NOMO-1 treated with dmso at 0.1 percent for 144 hours (cell line): ENCODE data around the gene SHH.
"Not testable (repeated sequence)": the region's sequence is repeated elsewhere in the genome, so short reads cannot be mapped to it uniquely, and the experiment has no call there.

Experiments used
- DNase-seq: peaks from one replicate; lab custom pipeline; 2025; ENCODE audit not compliant: unreplicated experiment; lab: John Stamatoyannopoulos, UW

The SHH gene

DNA sequence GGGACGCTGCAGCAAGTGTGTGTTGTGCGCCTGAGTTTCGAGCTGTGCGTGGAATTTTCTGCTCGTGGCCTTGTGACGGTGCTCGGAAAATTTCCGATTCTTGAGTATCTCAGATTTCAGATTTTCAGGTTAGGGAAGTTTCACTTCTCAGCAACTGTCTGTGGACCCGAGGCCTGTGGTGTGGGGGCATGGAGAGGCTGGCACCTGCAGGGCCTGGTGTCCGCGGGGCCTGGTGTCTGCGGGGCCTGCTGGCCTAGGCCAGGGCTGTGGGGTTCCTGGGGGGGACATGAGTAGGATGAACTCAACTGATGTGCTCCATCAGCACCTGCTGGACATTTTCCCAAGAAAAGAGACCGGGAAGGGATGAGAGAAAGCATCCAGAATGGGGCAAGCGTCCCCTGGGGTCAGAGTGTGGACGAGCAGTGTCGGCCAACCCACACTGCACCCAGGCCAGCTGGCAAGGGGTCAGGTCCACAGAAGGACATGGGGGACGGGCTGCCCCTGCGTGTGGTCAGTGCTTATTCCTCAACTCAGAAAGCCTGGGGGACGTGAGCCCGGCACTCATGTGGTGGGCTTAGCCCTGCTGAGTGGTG is 31.3 kb upstream of the SHH start:
- no peak for DNase-seq

DNA sequence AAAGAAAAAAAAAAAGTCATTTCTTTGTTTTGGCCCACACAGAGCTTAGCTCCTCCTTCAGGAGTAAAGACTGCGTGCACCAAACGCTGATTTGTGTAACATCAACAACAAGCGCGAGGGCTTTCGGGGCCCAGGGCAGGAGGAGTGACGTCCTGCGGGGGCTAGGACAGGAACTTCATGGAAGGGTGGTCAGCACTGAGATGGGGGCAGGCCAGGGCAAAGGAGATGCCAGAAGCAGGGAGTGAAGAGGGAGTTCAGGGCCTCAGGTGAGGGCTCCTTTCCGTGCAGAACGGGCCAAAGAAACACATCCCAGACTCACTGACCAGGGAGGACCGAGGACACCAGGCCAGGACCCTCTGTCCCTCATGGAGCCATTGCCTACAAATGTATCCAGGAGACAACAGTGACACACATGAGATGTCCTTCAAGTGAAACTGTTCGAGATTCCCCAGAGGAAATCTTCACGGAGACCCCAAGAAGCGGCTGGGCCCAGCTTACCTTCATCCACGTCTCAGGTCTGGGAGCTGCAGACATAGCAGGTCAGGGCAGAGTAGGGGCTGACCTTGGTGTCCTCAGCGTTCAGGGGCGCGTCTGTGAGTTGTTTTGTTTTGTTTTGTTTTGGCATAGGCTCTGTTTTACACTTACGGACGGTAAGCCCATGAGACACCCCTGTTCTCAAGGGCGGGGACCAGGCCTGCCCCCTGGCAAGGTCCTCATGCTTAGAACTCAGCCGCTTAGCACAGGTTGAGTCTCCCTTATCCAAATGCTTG is 30.4 kb upstream of the SHH start:
- DNase-seq, result no peak

DNA sequence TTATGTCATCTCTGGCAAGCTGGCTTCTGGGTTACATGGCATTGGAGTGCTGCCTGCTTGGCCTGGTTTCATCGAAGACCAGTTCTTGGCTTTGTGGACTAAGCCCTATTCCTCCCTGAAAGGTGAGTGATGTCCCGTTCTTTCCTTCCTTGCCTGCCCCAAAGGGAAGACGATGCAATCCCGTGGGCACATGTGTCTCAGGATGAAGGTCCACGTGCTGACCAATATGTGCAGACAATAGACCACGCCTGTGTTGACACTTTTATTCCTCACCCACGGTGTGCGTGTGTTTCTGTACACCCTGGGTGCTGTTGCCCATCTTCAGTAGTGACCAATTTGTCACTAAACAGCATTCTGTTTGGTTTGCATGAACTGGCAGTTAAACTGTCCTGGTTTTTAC is 28.6 kb upstream of the SHH start:
- DNase-seq, result no peak

DNA sequence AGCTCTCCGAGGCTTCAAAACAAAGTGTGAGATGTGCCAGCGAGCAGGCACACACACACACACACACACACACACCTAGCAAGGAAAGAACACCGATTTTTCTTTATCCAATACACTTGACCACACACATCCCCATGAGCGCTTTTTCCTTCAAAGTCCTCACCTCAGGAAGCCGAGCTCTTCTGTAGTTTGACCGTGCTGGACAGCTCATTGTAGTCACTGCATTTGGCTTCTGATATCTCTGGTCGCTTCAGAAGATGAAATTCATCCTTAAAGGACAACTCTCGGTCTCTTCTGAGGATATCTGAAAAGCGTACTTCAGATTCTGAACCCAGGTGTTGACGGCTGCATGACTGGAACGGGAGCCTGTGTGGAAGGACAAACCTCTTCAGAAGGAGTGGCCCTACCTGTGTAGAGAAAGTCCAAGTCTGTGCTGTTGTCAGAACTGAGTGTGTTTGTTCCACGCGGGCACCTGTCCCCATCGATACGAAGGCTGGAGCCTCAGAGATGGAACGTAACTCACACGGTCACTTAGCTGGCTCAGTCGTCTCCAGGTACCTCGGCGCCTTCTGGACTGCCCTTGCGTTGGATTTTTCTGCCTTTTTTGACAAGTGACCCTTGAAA is 28.1 kb upstream of the SHH start:
- DNase-seq, result no peak

DNA sequence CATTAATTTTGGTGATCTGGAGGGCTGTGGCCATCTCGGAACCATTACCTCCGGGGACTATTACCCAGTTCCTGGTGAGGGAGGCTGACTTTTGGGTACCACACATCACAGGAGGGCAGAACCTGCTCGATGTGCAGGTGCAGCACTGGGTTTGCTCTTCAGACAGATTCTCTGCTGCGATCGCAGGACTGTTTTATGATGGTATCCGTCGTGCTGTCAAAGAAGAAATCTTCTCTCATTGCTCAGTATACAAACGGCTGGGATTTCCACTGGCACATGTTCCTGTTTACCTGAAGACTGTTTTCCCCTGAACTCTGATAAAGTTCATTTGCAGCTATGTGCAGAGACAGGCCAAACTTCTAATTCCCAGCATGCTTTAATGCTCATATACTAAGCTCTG is 27.2 kb upstream of the SHH start:
- DNase-seq, result no peak

DNA sequence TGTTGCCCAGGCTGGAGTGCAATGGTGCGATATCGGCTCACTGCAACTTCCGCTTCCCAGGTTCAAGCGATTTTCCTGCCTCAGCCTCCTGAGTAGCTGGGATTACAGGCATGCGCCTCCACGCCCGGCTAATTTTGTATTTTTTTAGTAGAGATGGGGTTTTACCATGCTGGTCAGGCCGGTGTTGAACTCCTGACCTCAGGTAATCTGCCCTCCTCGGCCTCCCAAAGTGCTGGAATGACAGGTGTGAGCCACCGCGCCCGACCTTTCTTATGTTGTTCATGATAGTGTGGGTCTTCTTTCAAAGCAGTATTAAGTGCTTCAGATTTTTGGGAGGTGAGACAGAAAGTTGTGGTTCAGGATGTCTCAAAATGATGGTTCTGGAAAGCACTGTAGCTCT is 26.0 kb upstream of the SHH start:
- not testable (repeated sequence) for DNase-seq

DNA sequence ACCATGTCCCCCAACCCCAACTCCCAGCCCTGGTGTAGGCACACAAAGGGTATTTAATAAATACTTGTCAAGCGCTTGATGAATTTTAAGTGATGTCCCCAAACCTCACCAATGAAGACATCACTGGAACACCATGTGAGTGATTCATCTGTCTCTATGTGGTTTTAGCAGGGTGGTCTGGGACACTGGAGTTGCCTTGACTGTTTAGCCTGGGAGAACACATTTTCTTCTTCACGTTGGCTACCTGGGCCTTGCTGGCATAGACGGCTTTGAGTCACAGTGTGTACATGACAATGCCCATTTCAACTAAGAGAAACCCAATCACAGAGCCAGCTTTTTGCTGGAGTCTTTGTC is 24.8 kb upstream of the SHH start:
- DNase-seq, result no peak

DNA sequence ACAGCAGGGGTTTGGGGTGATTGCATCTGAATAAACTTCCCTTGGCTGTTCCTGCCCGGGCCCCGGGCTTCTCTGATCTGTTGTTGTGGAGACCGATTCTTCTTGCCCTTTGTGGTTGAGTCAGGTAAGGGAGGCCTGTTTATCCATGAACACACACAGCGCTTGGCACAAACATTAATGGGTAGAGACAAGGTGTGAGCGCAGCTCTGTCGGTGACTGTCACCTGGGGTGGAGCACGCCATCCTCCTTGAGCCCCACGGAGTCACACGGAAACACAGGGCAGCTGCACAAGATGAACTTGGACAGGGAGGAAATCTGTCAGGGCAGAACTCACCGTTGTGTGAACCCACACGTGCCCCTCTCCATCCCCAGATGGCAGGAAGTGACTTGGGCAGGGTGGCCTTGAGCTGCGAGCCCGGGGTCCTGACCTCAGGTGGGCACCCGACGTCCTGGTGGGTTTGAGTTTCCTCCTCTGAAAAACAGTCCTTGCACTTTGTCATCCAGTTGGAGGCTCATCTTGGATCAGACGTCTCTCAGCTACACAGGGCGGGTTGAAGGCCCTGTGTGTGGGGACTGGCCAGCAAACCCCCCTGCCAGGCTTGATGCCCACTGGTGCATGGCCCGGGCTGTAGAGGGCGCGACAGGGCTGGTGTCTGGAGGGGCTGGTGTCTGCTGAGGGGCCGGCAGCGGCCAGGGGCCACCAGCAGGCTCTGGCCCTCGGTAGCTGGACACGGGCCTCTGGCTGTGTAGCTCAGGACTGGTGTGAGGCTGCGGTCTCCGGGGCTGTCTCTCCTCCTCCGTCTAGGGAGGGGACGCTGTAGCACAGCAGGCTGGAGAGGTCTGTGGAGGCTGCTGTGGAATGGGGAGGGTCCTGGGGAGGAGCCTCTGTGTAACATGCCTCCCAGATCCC is 24.2 kb upstream of the SHH start:
- no peak for DNase-seq

DNA sequence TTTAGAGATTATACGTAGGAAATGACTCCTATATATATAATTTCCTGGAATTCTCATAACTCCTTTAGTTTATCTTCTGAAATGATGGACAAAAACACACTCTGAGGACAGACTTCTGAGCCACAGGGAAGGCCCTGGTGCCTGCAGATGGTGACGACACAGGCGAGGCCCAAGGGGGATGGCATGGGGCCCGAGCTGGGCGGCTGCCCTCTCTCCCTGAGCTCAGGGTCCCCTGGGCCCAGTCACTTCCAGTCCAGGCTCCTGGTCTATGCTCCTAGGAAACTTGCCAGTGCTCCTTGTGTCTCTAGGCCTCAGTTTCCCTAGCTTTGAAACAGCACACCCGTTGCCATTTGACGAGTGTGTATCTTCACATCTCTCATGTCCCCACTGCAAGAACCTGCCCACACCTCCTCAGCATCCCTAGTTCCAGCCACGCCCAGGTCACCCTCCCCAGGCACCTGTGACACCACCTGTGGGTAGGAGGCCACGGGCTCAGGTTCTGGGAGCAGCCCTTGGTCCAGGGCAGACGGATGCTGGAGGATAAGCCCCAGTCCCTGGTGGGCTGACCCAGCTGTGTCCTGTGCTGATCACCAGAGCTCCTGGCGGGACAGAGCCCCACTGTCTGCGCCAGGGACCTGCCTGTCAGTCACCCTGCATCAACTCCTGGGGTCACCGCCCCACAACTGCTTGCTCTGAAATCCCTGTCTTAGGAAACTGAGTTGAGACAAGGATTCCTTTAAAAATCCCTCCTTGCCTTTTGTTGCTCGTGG is 23.4 kb upstream of the SHH start:
- no peak for DNase-seq

DNA sequence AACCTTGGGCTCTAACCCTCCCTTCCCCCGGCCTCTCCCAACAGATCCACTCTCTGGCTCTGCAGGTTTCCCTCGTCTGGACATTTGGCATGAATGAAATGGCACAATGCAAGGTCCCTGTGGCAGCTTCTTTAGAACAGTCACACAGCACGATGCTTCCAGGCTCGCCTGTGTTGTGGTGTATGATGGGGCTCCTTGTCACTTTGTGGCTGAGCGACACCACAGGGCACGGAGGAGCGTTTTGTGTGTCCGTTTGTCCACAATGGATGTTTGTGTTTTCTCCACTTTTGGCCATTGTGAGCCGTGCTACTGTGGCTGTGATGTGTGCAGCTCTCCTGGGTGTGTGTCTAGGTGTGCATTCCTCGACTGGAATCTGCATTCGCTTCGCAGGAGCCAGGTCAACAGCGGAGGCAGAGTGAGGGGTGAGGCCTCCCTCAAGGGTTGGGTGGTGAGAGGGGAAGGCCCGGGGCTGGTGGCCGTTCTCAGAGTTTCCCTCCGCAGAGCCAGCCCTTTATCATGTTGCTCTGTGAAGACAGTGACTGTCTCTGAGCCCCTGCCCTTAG is 22.3 kb upstream of the SHH start:
- DNase-seq, result no peak

DNA sequence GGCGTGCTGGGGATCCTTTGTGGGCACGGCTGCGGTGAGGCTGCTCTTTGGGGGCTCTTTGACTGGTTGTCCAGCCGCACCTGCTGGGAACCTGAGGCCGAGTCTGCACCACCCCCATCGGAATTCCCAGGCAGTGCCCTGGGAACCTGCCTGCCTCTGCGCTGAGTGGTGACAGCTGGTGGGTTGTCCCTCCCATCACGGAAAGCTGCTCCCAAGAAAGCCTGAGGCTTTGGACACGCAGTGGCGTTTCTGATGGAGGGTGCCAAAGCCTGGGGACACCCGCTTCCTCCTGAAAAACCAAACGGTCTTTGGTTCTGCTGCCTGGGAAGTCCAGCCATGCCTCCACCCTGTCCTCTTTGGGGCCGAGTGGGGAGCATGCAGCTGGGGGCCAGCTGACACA is 21.4 kb upstream of the SHH start:
- no peak for DNase-seq

DNA sequence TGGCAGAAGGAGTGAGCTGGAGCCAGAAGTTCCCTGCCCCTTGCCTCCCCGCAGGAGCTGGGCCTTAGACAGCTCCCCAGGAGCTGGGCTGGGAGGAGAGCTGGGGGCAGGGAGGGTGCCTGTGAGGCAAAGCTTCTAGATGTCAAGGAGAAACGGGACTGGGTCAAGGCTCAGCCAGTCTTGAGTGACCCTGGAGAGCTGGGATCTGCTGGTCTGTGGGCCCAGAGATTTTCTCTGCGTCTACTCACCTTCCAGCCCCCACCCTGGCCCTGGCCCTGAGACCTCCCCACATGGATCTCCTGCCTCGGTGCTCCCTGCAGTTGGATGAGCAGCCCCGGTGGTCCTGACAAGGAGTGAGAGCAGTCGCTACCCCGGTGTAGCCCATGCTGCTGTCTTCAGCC is 20.3 kb upstream of the SHH start:
- DNase-seq, result no peak

DNA sequence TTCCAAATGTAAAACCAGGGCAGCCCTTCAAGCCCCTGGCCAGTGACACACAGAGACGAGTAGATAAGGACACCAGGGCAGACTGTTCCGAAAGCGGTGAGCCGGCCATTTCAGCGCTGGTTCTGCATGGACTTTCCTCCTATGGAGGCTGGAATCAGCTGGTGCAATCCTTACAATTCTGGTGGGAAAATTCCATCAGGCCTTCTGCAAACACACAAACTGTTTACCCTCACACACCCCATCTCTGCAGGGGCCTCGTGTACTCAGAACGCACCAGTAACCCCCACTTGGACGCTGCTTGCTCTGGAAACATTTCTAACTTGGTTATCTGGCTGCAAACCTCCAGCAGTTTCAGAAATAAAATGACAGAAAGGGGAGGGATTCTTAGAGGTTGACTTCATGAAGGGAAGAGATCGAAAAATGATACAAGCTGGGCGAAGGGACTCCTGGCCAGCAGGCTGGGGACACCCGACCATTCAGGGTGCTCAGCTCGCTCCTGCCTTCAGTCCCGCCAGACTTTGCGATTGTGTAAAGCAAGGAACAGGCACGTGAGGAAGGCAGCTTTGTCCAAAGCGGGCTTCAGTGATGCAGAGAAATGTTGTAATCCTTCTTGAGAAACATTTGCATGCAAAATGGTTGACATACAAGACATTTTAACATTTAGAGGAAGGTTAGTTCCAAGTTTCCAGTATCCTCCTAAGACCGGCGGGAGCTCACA is 19.7 kb upstream of the SHH start:
- no peak for DNase-seq

DNA sequence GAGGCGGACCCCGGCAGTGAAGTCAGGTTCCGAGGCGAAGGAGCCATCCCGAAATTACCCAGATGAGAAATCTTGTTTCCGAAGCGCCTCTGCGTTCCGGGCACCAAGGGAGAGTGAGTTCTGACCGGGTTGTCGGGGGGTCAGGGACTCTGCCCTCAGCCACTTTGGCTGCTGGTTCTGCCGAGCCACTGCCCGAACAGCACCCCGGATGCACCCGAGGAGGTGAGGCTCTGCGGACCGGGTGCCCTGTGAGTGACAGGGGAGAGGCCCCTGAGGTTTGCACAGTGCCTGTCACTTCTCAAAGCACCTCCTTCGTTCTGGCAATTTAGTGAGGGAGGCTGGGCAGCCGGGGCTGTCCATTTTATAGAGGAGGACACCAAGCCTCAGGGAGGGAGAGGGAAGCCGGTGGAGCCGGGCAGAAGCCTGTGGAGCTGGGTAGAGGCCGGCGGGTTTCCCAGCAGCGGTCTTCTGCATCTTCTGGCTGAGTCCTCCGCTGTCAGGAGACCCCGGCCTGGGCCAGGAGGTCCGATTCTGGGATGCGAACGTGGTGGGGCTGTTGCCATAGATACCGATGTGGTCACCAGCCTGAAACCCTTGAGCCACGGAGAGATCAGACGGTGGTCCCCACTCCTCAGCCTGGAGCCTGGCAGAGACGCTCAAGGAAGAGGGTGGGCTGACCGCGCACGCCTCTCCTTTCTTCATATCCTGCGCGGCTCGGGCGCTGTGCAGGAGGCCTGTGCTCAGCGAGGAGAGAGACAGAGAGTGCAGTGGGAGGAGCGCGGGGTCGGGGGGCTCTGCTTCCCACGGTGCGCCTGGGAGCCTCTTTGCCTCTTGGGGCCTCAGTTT is 18.9 kb upstream of the SHH start:
- no peak for DNase-seq

DNA sequence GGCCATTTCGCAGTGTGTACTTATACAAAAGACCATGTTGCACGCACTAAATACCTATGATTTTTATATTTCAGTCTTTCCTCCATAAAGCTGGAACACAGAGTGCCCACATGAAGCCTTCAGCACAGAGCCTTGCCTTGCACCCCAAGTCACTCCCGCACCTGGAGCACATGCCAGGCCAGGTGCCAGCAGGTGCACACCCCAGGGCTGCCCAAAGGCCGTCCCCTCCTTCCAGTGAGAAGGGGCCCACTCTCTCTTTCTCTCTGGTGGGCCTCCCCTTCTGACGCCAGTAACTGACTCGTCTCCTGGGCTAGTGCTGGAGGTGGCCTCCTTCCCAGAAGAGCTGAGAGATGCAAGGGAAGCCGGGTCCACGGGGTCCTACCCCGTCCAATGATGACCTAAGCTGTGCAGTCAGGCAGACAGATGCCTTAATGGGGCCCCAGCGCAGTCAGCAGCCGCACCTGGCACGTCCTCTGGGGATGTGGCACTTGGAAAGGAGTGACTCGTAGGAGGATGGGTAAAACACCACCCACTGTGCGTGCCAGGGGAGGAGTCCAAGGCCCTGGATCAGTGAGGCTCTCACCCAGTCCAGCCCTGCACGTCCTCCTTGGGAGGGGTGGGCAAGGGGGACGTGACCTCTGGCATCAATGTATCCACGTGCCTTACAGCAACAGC is 17.7 kb upstream of the SHH start:
- no peak for DNase-seq

DNA sequence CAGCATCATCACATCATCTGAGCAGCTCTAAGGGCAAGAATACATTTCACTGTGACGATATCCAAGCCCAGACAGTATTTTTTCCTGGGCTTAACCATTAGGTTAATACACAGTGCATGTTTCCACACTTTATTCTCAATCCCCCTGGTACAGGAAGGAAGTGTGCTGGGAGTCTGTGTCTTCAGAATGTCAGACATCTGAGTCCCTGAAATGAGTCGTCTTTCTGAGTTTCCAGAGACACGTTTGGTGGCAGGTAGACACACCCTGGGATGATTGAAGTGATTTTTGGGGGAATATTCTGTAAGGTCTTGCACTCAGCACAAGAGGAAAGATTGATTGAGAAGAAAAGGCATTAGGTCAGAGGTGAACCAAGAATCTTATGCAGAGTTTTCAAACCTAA is 13.1 kb upstream of the SHH start:
- DNase-seq, result no peak

DNA sequence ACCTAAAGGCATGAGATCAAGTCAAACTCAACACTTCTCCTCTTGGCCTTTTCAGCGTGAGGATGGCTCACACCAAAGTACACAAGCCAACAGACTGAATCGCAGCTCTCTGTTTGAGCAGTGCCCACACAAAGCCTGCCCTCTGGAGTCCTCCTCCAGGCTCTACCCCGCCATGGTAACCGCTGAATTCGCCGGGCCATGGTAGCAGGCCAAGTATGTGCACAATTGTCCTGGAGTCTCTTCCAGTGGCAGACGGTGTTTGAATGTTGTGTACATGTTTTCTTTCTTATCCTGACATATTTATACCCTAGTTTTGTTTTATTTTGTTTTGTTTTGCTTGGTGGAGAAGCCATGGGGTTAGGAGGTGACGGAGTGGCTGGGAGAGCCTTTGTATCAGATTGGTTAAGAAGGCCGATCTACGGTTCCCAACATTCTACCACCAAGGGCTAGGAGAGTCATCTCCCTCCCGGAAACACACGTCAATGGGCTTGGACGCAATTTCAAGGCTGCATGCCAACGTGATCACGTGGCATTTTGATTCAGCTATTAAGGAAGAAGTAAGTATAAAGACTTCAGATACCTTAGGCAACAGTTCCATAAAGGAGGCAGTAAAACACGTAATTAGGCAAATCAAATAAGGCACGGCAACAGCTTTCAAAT is 12.1 kb upstream of the SHH start:
- DNase-seq, result no peak

DNA sequence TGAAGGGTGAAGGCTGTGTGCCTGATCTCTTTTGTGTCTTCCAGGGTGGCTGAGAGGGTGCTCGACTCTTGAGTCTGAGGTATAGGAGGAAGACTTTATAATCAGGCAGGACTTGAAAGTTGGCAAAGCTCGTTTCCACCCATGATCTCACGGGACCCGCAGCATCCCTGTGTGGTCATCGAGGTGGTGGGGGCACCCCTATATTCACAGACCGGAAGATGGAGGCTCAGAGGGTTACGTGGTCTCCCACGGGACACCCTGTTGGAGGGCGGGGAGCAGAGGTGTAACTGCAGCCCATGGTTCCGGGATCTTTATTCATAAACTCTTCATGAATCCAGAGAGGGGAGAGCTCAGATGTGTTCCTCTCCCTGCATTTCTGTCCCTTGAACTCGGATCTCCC is 9.6 kb upstream of the SHH start:
- DNase-seq, result no peak
